Stimulated activated CD8-positive, alpha-beta memory T cell treated with anti-CD3 and anti-CD28 coated beads, Interleukin-7, amount 100 ng/mL, for 24 hours (primary cell): ENCODE results near the gene ZSCAN25.
"Not testable (repeated sequence)": the region's sequence is repeated elsewhere in the genome, so short reads cannot be mapped to it uniquely, and the experiment has no call there.

Experiments
- DNase-seq: peaks from one replicate; pipeline ENCODE4 v3.0.0-alpha.2; 2020; ENCODE audit warnings: low read depth

The ZSCAN25 gene

DNA sequence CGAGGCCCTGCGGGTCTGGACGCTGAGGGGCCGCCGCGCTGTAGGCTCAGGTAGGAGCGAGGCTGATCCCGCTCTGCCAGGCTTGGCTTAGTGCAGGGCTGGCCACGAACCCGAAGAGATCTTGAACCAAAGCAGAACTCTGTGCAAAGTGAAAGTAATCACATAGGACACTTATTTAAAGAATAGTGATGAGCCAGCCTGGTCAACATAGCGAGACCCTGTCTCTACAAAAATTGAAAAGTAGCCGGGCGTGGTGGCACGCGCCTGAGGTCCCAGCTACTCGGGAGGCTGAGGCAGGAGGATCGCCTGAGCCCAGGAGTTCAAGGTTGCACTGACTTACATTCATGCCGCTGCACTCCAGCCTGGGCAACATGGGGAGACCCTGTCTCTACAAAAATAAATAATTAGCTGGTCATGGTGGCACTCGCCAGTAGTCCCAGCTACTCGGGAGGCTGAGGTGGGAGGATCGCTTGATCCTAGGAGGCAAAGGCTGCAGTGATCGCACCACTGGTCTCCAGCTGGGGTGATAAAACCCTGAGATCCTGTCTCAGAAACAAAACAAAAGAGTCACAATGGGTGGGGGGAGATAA, 541 bp downstream of the ZSCAN25 start:
- no peak for DNase-seq

DNA sequence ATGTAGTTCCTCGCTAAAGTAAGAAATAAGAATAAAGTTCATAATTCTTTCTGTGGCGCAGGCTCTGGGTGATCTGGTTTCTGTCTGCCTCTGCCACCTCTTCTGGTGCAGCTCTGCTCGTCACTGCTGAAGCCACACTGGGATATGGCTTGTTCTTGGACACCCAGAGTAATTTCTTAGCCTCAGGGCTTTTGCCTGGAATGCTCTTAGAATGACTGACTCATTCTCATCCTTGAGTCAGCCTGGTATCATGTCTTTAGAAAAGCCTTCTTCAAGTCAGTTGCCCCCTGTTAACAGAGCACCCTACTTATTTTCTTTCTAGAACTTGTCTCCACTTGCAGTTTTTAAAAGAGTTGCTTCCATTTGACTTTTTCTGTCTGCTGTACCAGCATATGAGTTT, 2.0 kb downstream of the ZSCAN25 start:
- no peak for DNase-seq

DNA sequence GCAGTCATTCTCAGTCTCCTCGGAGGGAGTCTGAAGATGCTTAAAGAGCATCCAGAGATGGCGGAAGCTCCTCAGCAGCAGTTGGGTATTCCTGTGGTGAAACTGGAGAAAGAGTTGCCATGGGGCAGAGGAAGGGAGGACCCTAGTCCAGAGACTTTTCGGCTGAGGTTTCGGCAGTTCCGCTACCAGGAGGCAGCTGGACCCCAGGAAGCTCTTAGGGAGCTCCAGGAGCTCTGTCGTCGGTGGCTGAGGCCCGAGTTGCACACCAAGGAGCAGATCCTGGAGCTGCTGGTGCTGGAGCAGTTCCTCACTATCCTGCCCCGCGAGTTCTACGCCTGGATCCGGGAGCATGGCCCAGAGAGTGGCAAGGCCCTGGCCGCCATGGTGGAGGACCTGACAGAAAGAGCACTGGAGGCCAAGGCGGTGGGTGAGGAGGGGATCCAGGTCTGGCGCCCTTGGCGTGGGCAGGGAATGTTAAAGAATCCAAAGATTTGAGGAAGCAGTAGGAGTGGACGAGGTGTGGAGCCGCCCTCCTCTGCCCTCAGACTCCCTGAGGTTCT, 2.9 kb downstream of the ZSCAN25 start:
- DNase-seq, result no peak

DNA sequence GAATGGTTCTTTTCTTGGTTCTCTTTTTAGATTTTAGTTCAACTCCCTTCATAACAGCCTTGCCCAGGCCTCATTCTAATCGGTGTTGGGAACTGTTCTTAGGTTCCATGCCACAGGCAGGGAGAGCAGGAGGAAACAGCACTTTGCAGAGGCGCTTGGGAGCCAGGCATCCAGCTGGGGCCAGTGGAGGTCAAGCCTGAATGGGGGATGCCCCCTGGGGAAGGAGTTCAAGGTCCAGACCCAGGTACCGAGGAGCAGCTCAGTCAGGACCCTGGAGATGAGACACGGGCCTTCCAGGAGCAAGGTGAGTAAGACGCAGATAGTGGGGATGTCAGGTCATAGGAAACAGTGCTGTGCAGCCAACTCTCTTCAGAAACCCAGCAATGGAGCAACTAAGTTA, 4.5 kb downstream of the ZSCAN25 start:
- no peak for DNase-seq

DNA sequence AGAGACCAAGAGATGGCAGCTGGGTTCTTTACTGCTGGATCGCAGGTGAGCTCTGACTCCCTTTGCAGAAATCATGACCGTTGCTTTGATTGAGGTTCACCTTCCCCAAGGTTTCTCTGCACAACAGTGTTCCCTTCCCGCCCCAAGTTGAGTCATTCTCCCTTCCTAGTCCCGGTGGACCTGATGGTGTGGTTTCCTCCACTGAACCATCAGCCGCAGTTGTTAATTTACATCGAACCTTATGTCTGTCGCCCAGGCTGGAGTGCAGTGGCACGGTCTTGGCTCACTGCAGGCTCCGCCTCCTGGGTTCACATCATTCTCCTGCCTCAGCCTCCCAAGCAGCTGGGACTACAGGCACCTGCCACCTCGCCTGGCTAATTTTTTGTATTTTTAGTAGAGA, 5.8 kb downstream of the ZSCAN25 start:
- DNase-seq, result no peak

DNA sequence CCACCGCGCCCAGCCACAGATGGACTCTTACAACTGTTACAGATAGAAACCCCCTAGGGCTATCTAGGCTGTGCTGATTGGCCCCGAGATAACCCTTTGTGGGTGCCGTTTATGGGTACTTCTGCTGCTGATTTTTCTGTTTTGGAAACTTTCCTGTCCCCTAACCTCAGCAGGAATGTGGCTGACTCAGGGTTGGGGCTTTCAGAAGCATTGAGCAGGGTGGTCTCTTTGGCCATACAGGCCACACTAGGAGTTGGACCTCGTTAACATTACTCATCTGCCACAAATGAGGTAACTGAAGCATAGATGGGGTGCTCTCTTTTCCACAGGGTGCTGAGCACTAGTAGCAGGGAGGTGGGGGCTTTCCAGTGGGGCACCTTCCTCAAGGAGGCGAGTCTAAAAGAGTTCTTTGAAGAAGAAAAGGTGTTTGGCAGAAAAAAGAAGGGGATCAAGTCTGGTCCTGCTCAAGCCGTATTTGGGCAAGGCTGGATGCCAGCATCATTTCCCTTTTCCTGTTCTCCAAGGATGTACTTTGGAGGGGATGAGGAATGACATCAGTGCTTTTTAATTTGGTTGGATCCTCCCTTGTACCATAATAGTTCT, 6.4 kb downstream of the ZSCAN25 start:
- no peak for DNase-seq

DNA sequence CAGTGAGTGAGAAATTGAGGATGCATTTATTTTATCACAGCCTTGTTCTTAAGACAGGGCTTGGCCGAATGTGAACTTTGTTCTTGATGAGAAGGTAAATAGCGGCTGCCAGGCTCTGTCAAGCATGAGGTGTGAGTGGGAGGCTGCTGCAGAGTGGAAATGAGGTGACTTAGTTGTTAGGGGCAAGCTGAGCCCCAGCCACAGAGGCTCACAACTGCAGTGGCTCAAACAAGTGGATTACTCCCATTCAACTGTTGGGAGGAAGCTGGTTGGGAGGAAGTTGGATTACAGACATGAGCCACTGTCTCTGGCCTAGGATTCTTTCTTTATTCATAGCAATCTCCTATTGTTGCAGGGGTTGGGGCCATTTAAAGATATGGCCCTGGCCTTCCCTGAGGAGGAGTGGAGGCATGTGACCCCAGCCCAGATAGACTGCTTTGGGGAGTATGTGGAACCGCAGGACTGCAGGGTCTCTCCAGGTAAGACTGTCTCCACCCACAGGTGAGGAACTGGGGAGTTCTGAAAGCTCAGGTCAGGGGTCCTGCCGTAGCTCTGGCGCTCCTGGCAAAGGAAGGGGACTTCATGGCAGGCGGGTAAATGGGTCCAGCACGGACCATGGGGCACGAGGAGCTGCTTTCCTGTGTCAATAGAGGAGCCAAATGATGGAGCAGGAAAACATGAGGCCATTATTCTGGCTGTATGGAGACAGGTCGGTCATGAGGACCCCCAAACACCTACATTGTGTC, 7.1 kb downstream of the ZSCAN25 start:
- no peak for DNase-seq

DNA sequence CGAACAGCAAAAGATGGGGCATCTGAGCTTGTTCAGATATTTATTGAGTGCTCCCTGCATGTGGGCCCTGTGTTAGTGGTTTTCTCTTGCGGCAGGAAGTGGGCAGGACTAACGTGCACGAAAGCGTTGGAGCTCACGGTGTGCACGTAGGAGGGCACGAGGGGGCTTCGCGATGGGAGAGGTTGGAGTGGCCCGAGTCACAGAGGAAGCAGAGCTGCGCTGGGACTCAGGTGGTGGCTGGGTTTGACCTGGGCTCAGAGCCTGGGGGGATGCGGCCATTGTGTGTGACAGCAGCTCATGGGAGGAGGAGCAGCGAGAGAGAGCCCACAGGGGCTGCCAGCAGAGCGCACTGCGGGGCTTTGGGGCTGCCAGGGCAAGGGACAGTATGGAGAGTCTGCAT, 7.7 kb downstream of the ZSCAN25 start:
- no peak for DNase-seq

DNA sequence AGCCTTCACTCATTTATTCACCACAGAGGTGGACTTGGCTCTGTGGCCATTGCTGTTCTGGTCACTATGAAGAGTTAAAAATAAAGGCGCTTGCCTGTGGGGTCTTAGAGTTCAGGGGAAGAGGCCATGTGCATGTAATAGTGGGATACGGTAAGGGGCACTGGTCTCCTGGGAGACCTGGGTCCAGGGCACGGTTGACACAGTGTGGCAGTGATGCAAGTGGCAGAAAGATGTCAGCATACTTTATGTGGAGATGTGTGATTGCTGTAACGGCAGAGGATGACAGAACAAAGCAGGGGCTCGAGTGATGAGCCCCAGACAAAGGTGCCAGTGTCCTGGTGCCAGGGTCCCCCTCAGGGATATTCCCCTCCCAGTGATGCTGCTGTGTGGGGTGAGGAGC, 8.6 kb downstream of the ZSCAN25 start:
- DNase-seq, result no peak

DNA sequence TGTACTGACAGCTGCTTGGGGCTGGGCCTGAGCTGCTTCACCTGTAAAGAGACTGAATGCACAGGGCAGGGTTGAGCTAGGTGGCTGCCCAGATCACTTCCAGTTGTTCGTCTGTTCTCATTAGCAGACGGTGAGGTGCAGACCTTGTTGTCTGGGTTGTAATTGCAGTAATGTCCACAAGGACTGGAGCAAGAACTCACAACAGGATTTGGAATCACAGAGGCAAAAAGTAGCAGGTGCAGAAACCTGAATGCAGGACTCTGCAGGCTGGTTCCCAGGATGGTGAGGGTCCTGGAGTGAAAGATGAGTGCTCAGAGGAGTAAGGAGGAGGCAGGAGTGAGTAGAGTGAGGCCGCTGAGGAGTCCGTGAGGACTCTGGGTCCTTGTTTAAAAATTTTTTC, 9.2 kb downstream of the ZSCAN25 start:
- no peak for DNase-seq

DNA sequence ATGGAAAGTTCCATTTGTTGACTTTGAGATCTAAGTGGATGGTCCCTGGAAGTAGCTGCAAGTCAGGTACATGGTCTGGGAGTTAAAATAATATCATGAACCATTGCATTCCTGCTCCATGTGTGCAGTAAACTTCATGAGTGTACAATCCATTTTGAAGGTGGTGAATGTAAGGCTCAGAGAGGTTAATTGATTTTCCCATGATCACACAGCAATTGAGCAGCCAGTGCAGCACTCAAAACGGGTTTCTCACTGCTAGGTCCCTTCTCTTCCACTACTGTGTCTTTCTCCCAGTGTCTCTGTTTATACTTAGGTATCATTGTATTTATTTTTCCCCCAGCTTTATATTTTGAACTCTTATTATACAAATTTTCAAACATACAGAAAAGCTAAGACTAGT, 9.9 kb downstream of the ZSCAN25 start:
- DNase-seq, result no peak

DNA sequence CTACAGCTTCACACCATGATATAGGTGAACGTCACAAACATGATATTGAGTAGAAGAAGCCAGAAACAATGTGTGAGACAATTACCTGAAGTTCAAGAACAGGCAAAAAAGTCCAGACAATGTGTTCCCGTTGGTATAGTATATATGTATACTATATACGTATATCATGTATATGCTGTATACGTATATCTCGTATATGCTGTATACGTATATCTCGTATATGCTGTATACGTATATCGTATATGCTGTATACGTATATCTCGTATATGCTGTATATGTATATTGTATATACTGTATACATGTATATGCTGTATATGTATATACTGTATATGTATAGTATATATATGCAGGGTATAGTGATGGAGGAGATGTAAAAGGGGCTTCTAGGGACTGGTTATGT, 10.8 kb downstream of the ZSCAN25 start:
- no peak for DNase-seq

DNA sequence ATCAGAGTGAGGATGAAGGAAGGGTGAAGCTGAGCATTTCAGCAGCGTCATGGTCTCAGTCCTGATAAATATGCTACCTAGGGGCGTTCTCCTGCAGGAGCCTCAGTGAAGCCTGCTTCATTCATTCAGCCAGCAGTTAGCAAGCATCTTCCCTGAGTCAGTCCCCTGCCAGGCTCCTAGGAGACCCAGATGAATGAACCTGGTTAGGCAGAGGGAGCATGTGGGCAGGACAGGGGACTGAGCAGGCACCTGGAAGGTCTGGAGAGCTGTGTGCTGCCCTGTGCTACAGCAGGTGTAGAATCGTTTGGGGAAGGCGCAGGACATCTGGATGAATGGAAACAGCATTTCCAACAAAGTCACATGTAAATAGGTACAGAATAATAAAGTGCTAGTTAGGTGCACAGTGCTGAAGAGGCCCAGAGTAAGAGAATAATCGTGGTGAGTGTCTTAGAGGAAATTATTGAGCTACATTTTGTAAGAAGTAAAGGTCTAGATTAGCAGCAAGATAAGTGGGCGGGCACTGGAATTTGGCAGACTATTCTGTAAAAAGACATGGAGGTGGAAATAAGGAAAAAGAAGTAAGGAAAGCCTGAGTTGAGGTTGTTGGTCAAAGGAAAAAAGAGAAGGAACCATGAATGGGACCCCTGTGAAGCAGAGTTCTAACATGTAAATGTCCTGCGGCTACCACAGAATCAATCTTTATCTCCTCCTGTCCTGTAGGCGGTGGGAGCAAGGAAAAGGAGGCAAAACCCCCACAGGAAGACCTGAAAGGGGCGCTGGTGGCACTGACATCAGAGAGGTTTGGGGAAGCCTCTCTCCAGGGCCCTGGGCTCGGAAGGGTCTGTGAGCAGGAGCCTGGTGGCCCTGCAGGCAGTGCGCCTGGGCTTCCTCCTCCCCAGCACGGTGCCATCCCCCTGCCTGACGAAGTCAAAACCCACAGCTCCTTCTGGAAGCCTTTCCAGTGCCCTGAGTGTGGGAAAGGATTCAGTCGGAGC, 12.0 kb downstream of the ZSCAN25 start:
- no peak for DNase-seq

DNA sequence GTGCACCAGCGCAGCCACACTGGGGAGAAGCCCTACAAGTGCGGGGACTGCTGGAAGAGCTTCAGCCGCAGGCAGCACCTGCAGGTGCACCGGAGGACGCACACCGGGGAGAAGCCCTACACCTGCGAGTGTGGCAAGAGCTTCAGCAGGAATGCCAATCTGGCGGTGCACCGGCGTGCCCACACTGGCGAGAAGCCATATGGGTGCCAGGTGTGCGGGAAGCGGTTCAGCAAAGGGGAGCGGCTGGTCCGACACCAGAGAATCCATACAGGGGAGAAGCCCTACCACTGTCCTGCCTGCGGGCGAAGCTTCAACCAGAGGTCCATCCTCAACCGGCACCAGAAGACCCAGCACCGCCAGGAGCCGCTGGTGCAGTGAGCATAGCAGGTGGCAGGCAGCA, 12.9 kb downstream of the ZSCAN25 start:
- no peak for DNase-seq

DNA sequence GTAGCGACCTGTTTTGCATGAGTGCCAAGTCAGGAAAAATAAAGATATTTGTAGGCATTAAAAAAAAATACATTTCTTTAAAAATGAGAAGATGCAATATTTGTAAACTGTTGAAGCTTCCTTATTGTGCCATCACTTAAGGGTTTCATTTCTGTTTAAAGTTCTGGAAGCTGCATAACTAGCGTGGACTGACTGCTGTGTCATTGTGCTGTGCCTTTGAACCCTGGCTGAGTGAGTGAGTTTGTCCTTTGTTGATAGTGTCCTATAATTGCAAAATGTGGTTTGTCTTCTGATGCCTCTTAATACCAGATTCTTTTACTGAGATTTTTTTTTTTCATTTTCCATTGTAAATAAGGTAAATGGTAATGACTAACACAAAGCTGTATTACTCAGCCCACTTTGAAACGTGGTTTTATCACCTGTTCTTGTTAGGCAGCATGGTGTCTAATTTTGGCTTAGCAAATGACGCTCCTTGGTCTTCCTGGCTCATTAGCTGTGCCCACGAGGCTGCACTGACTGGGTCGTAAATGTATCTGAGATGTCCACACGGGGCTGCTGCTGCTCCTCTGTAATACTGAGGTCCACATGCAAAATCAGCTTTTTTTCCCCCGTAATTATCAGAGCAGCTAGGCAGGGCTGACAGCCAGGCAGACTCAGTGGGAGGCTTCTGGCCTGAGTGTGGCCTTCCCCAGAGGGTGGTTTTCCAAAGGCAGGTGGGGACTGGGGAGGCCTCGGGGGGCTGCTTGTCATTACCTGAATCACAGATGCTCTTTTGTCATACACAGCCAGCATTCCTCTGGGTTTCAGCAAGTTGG, 14.8 kb downstream of the ZSCAN25 start:
- DNase-seq, result no peak

DNA sequence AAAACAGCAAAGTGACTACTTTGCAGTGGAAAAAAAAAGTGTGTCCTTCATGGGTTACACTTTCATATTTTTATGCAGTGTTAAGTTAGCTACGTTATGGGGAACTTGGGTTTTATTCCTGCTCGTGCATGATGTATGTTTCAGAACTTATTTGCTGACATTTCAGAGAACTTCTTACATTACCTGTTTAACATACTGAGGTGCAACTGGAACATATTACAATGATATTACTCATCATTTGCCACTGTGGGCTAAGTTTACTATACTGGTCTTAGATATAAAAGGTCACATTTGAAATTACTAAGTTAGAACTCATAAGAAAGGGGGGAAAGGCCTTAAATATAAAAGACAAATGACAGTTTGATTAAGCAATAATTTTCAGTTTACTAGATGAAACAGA, 20.7 kb downstream of the ZSCAN25 start:
- DNase-seq, result not testable (repeated sequence)

DNA sequence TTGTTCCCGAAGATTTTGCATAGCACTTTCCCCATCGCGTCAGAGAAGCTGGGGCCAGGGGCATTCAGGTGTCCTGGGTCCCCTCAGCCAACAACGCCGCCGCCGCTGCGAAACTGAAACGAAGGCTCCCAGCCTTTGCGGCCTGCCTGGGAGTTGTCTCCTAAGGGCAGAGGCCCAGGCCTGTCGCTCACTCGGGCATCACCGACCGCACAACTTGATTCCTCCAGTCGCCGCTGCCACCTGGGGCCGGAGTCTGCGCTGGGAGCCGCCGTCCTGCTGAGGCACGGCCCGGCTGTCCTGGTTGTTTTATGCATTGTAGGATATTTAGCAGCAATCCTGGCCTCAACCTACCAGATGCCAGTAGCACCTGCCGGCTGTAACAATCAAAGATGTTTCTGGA, 22.0 kb downstream of the ZSCAN25 start:
- DNase-seq, result no peak

DNA sequence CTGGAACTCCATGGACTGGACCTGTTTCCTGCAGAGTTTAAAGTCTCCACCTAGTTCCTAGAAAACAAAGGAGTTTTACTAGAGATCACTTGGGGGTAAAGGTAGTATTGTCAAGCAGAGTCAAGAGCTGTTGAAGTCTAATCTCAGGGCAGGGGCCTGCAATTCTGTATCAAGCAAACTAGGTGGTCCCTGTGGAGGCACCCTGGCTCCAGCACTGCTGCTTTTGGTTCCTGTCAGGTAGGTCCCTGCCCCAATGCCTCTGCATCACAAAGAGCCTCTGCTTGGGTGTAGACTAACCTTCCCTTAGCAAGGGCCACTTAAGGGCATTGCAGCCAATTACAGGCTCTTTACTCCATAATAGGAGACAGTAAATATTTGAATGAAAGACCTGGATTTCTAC, 22.5 kb downstream of the ZSCAN25 start:
- no peak for DNase-seq

DNA sequence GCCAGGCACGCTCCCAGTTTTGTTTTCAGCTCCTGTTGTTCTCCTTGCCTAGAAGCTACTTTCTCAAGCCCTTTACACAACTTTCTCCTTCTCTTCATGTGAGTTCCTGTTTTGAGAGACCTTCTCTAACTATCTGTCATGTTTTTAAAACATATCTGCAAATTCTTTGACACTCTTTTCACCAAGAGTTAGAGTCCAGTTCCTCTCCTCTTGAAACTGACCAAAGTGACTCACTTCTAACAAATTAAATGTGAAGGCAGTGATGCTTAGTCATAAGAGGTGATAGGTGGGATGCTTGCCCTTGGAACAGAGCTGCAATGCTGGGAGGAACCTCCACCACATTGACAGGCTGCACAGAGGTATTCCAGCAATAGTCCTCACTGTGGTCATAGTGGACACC, 25.3 kb downstream of the ZSCAN25 start:
- no peak for DNase-seq

DNA sequence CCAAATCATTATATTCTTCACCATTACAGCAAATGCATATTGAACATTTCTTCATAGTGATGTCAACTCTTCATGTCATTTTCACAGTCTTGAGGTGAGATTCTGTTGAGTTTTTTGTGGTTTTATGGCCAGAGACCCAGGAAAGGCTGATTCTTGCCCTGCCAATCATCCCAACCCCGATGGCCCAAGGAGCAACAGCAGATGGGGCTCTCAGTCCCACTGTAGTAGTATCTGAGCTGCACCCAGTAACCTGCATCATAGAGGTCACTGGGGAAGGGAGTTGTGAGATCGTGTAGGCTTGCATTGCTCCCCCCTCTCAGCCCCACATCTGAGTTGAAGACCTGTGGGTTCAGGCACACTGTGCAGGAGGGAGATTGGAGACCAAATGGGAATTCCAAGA, 26.7 kb downstream of the ZSCAN25 start:
- DNase-seq, result no peak

DNA sequence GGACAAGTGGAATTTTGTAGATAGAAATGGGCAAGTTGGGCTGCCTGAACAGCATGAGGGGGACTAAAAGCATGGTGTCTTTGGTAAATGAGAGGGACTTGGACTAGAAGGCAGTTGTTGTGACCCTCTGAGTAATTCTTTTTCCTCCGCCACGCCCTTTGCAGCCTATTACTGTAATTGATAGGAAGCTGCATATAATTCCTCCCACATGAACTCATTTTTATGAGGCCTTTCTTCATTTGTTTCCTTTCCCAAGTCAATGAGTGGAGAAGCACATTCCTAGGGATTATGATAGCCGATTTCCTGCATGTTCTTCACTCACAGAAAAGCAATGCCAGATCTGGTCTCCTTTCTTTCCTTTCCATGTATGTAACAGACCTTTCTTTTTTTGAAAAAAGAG, 27.7 kb downstream of the ZSCAN25 start:
- DNase-seq, result no peak
